ENCODE results near the gene PDIA5. TPM values are rescaled to one million over a fixed set of nuclear protein-coding genes. Genes with fewer than 3 reads are reported as not detected.

Gene PDIA5
- total RNA-seq, 1 experiment from 2014 or later = 24.3 TPM

GRCh38 chr3:123076112-123076495, 9.3 kb downstream of the PDIA5 start:
- Mint-ChIP-seq H3K27me3 (ENCODE audit: low read depth) (no peaks in the 10 kb centered on the region), H3K36me3 (ENCODE audit: insufficient read depth in 1 of 3, low read depth in 3 of 3) (no peaks in the 10 kb centered on the region), H3K4me3 (no peak overlapping the region), H3K27ac (no peak overlapping the region), H3K9me3 (no peaks in the 10 kb centered on the region), H3K4me1 (peaks cover 11 to 22% of the 10 kb centered on the region in 2 experiments)
- no peak overlapping the region for H2BK15ac ChIP-seq (ENCODE audit: low read depth, low read length)
- H3K27ac ChIP-seq (ENCODE audit: insufficient read length, low read depth, low read length) = no peak overlapping the region
- no peak overlapping the region for H2BK20ac ChIP-seq (ENCODE audit: low read depth, low read length, poor library complexity, severe bottlenecking)
- H3K79me1 ChIP-seq (ENCODE audit: insufficient read depth, low read depth, low read length, poor library complexity, severe bottlenecking) = peaks cover 3% of the 10 kb centered on the region
- no peak overlapping the region for H4K5ac ChIP-seq (ENCODE audit: insufficient read length, low read depth, low read length)
- no CpG with 5 or more reads among the region's 4 CpGs for WGBS (ENCODE audit: extremely low coverage, insufficient read length, low lambda C conversion rate)
- peaks cover 17% of the 10 kb centered on the region; the same call in 1 of the 2 replicates for H3K79me2 ChIP-seq (ENCODE audit: insufficient read depth, low read length)
- no peak overlapping the region for H3K23ac ChIP-seq (ENCODE audit: insufficient read length, low read depth, low read length)
- no peak for DNase-seq
- no peak overlapping the region for H3K18ac ChIP-seq (ENCODE audit: insufficient read length, low read depth, low read length)
- H3K9ac ChIP-seq (ENCODE audit: extremely low read depth, insufficient read length, low read length) = no peak overlapping the region
- H3K56ac ChIP-seq (ENCODE audit: insufficient read length, low read depth, low read length) = no peak overlapping the region
- no peaks in the 10 kb centered on the region for H3K27me3 ChIP-seq (ENCODE audit: insufficient read depth, low read length)
- H4K8ac ChIP-seq (replicated peaks; ENCODE audit: insufficient read length, low read depth, low read length) = no peak overlapping the region
- no peak overlapping the region for H3K4ac ChIP-seq (ENCODE audit: low read depth, low read length)
- H3K4me1 ChIP-seq (ENCODE audit: insufficient read depth, low read length) = no peaks in the 10 kb centered on the region
- no peak overlapping the region for H2AK5ac ChIP-seq (ENCODE audit: insufficient read length, low read length)
- no peak overlapping the region for H4K91ac ChIP-seq (ENCODE audit: insufficient read length, low read depth, low read length)
- TF ChIP-seq CTCF (conservative IDR thresholded peaks at IDR 0.05) = no peak
- H3K14ac ChIP-seq (ENCODE audit: insufficient read depth, low read length) = no peak overlapping the region
- no peak overlapping the region for H3K4me2 ChIP-seq (ENCODE audit: insufficient read depth, insufficient read length, low read length)
- H2BK12ac ChIP-seq (ENCODE audit: insufficient read length, low read depth, low read length) = no peak overlapping the region
- H3K9me3 ChIP-seq (ENCODE audit: control insufficient read depth, low read depth, low read length) = no peaks in the 10 kb centered on the region
- H3T11ph ChIP-seq (ENCODE audit: low read length) = no peak overlapping the region
- no peaks in the 10 kb centered on the region for H3K23me2 ChIP-seq (ENCODE audit: insufficient read length, low read depth, low read length, poor library complexity, severe bottlenecking)
- H2BK120ac ChIP-seq (ENCODE audit: low read depth, low read length, poor library complexity, severe bottlenecking) = no peak overlapping the region
- no peaks in the 10 kb centered on the region for H4K20me1 ChIP-seq (ENCODE audit: control insufficient read depth, insufficient read depth, insufficient read length)
- H2BK5ac ChIP-seq (ENCODE audit: insufficient read length, low read length) = no peak overlapping the region
- no peak overlapping the region for H2AFZ ChIP-seq (ENCODE audit: low read length)

Data from H9 (cell line).